ENCODE data around the gene GARS1.

GARS1 gene

GRCh38 chr7:30648744-30649540 lies 54.3 kb downstream of the GARS1 start:
- DNase-seq = no peak
- in situ Hi-C loops (cut with MboI; ENCODE audit: low pct_unique_long_range_greater_than_20kb, low sequenced_read_pairs) = no loop called here

DNA sequence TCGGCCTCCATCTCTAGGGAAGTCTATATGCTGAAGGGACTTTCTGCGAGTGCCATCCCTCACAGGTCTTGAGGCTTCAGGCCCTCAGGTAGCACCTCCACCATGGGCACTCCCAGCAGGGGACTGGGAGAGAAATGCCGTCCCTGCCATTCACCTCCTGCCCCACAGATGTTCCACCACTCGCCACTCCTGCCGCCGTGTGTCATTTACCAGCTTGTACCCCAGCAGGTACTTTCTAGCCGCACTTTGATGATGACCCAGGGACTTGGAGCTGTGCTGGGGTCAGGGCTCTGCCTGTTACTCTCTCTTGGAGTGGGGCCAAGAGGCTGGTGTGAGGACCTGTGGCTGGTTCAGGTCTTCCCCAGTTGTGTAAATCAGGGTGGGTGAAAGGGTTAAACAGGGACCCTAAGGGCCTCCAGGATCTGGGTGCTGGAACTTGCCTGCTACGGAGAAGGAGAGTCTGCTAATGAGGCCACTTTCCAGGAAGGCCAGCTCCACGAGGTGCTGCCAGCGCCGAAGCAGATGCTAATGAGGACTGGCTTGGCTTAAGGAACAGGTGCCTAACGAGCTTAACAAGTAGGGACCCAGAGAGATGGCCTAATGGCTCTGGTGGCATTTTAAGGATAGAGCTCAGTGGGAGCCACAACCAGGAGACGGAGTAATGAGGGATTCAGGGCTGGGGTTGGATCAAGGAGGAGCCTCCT lies 55.2 kb downstream of the GARS1 start:
- in situ Hi-C loops (cut with MboI; ENCODE audit: low pct_unique_long_range_greater_than_20kb, low sequenced_read_pairs) = no loop called here
- no peak for DNase-seq

DNA sequence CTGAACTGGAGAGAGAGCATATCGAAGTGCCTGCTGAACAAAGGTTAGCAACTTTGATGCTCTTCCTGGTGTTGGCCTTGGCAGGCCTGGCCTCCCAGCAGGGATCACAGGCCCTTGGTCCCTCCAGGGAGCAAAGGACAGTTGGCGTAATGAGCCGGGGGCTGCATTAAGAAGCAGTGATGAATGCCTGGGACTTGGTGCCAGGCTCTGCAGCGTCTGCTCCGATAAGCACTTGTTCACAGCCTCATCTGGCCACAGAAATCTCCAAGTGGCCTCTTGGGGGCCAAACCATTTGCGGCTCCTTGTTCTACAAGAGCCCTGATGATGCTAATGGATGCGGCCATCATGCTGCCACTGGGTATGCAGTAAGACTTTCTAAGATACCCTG lies 55.7 kb downstream of the GARS1 start:
- in situ Hi-C loops (cut with MboI; ENCODE audit: low pct_unique_long_range_greater_than_20kb, low sequenced_read_pairs) = no loop called here
- DNase-seq = no peak

DNA sequence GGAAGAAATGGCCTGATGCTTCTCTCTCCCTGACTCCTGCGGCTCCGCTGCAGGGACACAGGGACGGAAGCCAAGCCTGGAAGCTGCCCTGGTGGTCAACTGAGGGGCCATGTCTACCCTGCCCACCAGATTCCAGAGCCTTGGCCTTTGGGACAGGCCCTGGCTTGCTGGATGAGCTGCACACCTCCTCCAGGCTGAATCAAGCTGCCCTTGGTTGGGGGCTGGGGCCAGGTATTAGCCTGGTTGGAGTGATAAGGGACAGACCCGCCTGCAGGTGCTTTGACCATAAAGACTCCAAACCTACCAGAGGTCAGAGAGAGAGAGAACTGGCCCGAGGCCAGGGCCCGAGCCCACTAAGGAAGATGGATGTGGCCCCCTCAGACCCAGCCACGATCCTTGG lies 57.5 kb downstream of the GARS1 start:
- in situ Hi-C loops (cut with MboI; ENCODE audit: low pct_unique_long_range_greater_than_20kb, low sequenced_read_pairs) = no loop called here

DNA sequence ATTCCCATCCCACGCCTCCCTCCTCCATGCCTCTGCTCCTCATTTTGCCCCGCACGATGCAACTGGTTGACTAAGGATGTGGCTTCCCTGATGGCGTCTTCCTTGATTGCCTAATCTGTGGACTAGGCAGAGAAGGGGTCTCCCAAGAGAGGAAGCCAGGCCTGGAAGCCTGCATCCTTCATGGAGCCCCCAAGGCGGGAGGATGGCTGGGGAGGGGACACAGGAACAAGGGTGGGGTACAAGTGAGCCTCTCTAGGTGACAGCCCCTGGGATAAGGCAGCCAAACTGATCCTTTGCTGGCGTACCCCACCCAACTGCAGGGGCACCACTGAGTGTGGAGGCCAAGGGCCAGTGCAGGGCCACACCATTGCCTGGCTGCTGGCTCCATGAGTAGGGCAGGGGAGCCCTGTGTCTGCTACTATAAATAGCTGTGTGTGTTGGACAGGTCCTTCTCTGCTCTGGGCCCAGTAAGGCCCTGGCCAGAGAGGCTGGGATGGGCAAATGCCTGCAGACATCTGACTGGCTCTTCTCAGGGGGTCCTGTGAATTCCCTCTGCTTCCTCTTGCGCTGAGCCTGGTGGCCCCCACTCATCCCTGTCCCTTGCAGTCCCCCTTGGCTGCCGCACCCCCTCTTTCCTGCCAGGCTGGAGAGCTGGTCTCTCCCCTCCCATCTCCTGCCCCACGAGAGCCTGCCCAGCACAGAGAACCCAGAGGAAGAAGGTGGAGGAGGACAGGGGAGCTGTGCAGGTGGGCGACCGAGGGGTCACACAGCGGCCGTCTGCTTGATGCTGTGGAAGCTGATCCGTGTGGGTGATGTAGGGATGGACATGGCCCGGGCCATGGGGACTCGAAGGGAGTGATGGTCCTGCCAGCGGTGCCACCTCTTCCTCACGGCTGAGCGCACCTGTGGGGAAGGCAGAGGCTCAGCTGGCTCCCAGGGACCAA lies 58.3 kb downstream of the GARS1 start:
- in situ Hi-C loops (cut with MboI; ENCODE audit: low pct_unique_long_range_greater_than_20kb, low sequenced_read_pairs) = no loop called here
- DNase-seq = no peak

More for the DNA sequence above, 57.5 kb downstream of the GARS1 start:
- no peak for DNase-seq

DNA sequence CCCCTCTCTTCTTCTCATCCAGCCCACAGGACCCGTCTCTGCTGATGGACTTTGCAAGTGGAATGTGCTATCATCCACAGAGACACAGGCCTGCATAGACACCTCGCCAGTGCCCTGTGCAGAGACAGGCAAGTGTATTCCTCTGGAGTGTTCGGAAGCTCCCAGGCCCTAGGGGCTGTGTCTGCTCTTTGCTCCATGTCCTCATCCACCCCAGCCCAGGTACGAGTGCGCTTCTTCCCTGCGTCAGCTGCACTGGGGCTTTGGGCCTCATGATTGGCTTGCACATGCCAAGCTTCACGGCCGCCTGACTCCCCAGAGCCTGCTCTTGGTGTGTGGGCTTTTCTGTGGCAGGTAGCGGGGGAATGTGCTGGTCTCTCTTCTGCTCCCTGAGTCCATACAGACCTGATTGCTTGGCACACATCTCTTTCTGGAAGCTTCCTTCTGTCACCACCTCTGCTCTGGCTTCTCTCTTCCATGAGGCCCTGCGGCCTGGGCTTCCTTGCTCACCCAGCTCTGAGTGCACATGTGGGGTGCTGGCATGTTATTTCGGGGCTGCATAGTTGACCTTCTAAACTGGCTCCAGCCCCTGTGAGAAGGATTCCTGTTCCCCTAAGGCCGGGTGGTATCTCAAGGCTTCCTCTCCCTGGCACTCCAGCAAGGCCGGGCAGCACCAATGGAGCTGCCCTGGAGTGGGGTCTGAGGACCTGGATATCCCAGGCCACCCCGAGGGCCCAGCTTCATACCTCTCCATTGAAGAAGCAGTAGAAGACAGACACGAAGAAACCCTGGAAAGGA lies 59.8 kb downstream of the GARS1 start:
- in situ Hi-C loops (cut with MboI; ENCODE audit: low pct_unique_long_range_greater_than_20kb, low sequenced_read_pairs) = no loop called here
- no peak for DNase-seq

DNA sequence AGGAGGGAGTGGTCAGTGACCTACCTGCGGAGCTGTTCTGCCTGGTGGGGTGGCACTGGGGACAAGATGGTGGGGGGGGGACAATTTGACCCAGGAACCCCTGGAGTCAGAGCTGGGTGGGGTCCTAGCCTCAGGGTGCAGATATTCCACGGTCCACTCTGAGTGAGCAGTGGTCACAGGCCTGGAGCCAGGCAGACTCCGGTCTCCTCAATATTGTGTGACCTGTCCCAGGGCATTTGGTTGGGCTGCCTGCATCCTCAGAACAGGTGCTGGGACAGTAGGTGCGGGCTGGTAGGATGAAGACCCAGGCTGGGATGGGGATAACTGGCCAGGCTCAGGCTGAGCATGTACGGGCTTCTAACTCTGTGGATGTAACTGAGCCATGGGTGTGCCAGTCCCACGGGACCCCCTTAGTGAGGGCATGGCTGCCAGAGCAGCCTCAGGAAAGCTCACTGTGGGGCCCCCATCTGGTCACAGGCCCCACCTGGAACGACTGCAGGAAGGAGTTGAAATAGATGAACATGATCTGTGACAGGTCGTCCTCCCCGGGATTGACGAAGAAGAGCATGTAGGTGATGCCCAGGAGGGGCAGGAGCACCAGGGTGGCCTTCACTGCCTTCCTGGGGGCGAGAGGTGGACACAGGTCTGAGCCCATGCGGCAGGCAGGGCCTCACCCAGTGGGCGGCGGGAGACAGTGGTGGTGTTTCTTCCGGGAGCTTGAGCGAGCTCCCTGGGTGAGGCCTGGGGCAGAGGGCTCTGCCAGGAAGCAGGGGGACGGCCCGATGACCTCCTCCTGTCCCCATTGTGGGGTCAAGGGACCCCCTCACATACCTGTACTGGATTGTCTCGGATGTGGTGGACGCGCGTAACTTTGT lies 60.7 kb downstream of the GARS1 start:
- in situ Hi-C loops (cut with MboI; ENCODE audit: low pct_unique_long_range_greater_than_20kb, low sequenced_read_pairs) = no loop called here
- DNase-seq = no peak

GRCh38 chr7:30656006-30656957 lies 61.6 kb downstream of the GARS1 start:
- in situ Hi-C loops (cut with MboI; ENCODE audit: low pct_unique_long_range_greater_than_20kb, low sequenced_read_pairs) = no loop called here
- no peak for DNase-seq

- in situ Hi-C loops (cut with MboI; ENCODE audit: low pct_unique_long_range_greater_than_20kb, low sequenced_read_pairs) = no loop called here
- no peak for DNase-seq
These were observed 62.5 kb downstream of the GARS1 start for GRCh38 chr7:30657131-30657530.

GRCh38 chr7:30658479-30659074 lies 63.9 kb downstream of the GARS1 start:
- no peak for DNase-seq

GRCh38 chr7:30659312-30659711 lies 64.6 kb downstream of the GARS1 start:
- in situ Hi-C loops (cut with MboI; ENCODE audit: low pct_unique_long_range_greater_than_20kb, low sequenced_read_pairs) = no loop called here
- no peak for DNase-seq

More at GRCh38 chr7:30658479-30659074, 63.9 kb downstream of the GARS1 start:
- in situ Hi-C loops (cut with MboI; ENCODE audit: low pct_unique_long_range_greater_than_20kb, low sequenced_read_pairs) = no loop called here

- in situ Hi-C loops (cut with MboI; ENCODE audit: low pct_unique_long_range_greater_than_20kb, low sequenced_read_pairs) = no loop called here
- no peak for DNase-seq
These were observed 65.9 kb downstream of the GARS1 start for GRCh38 chr7:30660331-30661255.

DNA sequence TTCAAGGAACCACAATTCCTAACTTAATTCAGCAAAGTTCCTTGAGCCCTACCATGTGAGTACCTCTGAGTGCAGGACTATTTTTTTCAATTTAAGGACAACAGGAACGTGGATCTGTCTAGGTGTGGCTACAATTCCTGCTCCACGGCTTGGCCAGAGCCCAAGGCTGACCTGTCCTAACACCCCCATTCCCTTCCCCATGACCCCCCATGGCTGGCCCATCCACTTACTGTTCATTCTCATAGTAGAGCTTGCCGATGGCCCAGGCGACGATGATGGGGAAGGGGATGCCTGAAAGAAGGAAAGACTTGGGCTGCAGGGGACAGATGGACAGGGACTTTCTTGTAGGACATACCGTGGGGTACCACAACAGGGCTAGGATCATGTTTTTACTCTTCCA lies 67.2 kb downstream of the GARS1 start:
- DNase-seq = no peak
- in situ Hi-C loops (cut with MboI; ENCODE audit: low pct_unique_long_range_greater_than_20kb, low sequenced_read_pairs) = no loop called here

- in situ Hi-C loops (cut with MboI; ENCODE audit: low pct_unique_long_range_greater_than_20kb, low sequenced_read_pairs) = no loop called here
- DNase-seq = no peak
These were observed 67.8 kb downstream of the GARS1 start for GRCh38 chr7:30662431-30662939.

DNA sequence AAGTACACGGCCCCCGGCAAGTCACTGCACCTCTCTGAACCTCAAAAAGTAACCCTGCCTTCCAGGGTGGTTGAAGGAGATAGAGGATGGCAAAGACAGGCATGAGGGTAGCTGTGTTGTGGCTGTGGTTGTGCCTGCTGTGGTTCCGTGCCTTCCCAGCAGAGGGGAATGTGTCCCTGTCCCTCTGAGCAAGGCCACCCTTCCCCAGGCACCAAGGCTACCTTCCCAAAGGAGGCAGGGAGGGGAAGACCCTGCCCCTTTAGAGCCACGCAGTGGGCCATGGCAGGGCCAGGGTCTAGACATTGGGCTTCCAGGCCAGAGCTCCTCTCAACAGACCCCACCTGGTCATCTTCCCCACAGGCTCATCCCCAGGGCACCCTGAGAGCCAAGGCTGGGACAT lies 68.7 kb downstream of the GARS1 start:
- in situ Hi-C loops (cut with MboI; ENCODE audit: low pct_unique_long_range_greater_than_20kb, low sequenced_read_pairs) = no loop called here
- DNase-seq = no peak

Data from KBM-7 (cell line).